Gastroesophageal sphincter (tissue), 4 donors: ENCODE measurements around the gene RBM24. TPM values are rescaled to one million over a fixed set of nuclear protein-coding genes. Genes with fewer than 3 reads are reported as not detected.
"Not testable (repeated sequence)": the region's sequence is repeated elsewhere in the genome, so short reads cannot be mapped to it uniquely, and the experiment has no call there.

Experiments used
- ATAC-seq: fragments of 150-250 bp; one replicate; pipeline ENCODE4 v1.9.1; 2016; ENCODE audit warnings: mild to moderate bottlenecking, moderate library complexity
- H3K27ac ChIP-seq, 4 donors: fragments of 200-600 bp; sonication (generic) in 3 of 4; 1 replicate in 3 of 4; 2 replicates in 1 of 4; pipeline ENCODE4 v1.5.1; 2016 to 2019
- H3K27me3 ChIP-seq: fragments of 200-600 bp; sonication (generic); one replicate; pipeline ENCODE4 v1.5.1; 2019
- H3K36me3 ChIP-seq, 2 donors: fragments of 200-600 bp; sonication (generic); one replicate each; pipeline ENCODE4 v1.5.1; 2019; ENCODE audit warnings: control low read depth in 1 of 2
- H3K4me1 ChIP-seq, 3 donors: fragments of 200-600 bp; sonication (generic); 1 replicate in 2 of 3; 2 replicates in 1 of 3; pipeline ENCODE4 v1.5.1; 2016 to 2019; ENCODE audit warnings: control low read depth in 2 of 3
- H3K4me3 ChIP-seq, 2 donors: fragments of 200-600 bp; sonication (generic); one replicate each; pipeline ENCODE4 v1.5.1; 2019; ENCODE audit warnings: mild to moderate bottlenecking in 1 of 2, moderate library complexity in 1 of 2
- H3K9me3 ChIP-seq, 3 donors: fragments of 200-600 bp; sonication (generic); one replicate each; pipeline ENCODE4 v1.5.1; 2017 to 2019; ENCODE audit warnings: control low read depth in 2 of 3
- CTCF ChIP-seq, 4 experiments: fragments of 200-600 bp in 2 of 4; fragments of 450-650 bp in 2 of 4; sonication (generic) in 1 of 4; IDR thresholded peaks; one replicate each; pipeline ENCODE4 v1.5.1; 2017 to 2019; ENCODE audit warnings: antibody characterized with exemption in 4 of 4, mild to moderate bottlenecking in 2 of 4, moderate library complexity in 2 of 4
- EP300 ChIP-seq: sonication (generic); formaldehyde crosslinking; IDR thresholded peaks from one replicate; pipeline ENCODE4 v1.6.1; 2017; ENCODE audit warnings: antibody characterized with exemption, mild to moderate bottlenecking
- POLR2A ChIP-seq, 2 donors: fragments of 450-650 bp; IDR thresholded peaks; one replicate each; pipeline ENCODE4 v1.6.1; 2017; ENCODE audit warnings: antibody characterized with exemption in 2 of 2, mild to moderate bottlenecking in 2 of 2, moderate library complexity in 1 of 2
- POLR2AphosphoS5 ChIP-seq: sonication (generic); formaldehyde crosslinking; IDR thresholded peaks from one replicate; pipeline ENCODE4 v1.6.1; 2017; ENCODE audit warnings: antibody characterized with exemption
- WGBS, 2 donors: methylation state at CpG; one replicate each; pipeline ENCODE4 v1.1.5; 2018; ENCODE audit warnings: low coverage in 1 of 2; 5-methylcytosine and 5-hydroxymethylcytosine counted together
- total RNA-seq, 4 donors: library from RNA; depleted of rRNA; stranded (reverse); fragments of >200 nt; gene quantifications; one replicate each; pipeline ENCODE4 v1.1.0, GENCODE V29; 2016

Gene RBM24
- total RNA-seq, 4 donors from 2014 or later, result 4.7 to 32.0 (median 23.5) TPM

GRCh38 chr6:17315262-17315661 lies 34.1 kb downstream of the RBM24 start:
- 90 to 91% methylated on average over 3 of the region's 3 CpGs for WGBS, 2 donors
- Histone ChIP-seq H3K4me1 (peaks cover 0 to 8% (median 0%) of the 10 kb centered on the region in 3 donors), H3K27me3 (no peaks in the 10 kb centered on the region), H3K9me3 (no peaks in the 10 kb centered on the region), H3K4me3 (no peak overlapping the region), H3K27ac (no peak overlapping the region), H3K36me3 (no peaks in the 10 kb centered on the region)
- TF ChIP-seq POLR2A (IDR thresholded peaks at IDR 0.05), result no peak
- no peak for TF ChIP-seq EP300
- no peak for TF ChIP-seq POLR2AphosphoS5
- no peak for TF ChIP-seq CTCF (IDR thresholded peaks at IDR 0.05)
- no peak for ATAC-seq

DNA sequence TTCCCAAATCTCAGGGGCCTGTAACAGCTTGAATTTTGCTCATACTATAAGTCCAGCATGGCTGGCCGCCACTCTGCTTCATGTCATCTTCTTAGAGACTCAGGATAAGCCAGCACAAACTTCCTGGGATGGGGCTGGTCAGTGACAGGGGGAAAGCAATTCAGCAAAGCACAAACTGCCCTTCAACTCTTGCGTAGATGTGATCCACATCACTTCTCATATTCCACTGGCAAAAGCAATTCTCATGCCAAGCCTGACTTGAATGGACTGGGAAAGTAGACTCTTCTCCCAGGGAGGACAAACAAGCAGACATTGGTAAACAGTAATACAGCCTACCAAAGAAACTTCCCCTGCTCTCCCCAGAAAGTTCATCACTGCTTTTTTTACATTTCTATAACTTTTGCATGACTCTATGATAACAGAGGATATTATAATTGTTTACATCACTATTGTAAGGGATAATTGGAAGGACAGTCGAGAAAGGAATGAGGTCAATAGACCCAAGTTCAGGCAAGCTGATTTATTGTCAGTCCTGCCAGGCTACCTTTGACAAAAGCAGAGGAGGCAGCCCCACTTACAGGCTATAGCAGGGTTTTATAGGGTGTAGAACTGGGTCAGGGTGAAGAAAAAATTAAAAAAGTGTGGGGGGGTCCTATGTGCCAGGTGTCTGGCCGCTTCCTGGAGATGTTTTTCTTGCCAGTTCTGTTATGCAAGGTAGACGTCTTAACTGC lies 37.4 kb downstream of the RBM24 start:
- Histone ChIP-seq H3K27me3 (no peaks in the 10 kb centered on the region), H3K27ac (peak overlapping the region in 1 of 4 donors; percentile 11), H3K9me3 (no peaks in the 10 kb centered on the region), H3K4me1 (peaks cover 0 to 8% (median 0%) of the 10 kb centered on the region in 3 donors), H3K36me3 (no peaks in the 10 kb centered on the region), H3K4me3 (no peak overlapping the region)
- no peak for ATAC-seq
- WGBS, 2 donors, result 88 to 92% methylated on average over 3 to 4 of the region's 5 CpGs
- TF ChIP-seq EP300 (no peak), POLR2A (IDR thresholded peaks at IDR 0.05) (no peak), POLR2AphosphoS5 (no peak), CTCF (IDR thresholded peaks at IDR 0.05) (no peak)

DNA sequence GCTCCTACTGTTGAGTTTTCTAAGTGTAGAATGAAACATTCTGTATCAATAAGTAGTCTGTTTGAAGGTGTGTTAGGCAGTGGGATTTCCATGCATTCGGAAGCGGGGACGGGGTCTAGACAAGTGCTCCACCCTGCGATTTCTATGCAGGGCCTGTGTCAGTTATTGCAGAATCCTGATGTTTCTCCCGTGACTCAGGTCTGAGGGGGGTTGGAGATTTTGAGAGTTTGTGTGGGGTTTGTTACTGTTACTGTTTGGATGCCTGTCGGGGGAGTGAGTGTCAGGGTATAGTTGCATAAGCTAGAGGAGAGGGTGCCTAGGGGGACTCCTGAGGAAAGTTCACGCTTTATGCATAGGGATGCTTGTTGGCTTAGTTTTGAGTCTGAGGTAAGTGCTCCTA lies 39.1 kb downstream of the RBM24 start:
- H3K4me3 ChIP-seq, H3K27ac ChIP-seq, H3K36me3 ChIP-seq, H3K9me3 ChIP-seq, H3K27me3 ChIP-seq, H3K4me1 ChIP-seq, ATAC-seq: not testable (repeated sequence)
- 81 to 83% methylated on average over 1 to 5 of the region's 7 CpGs for WGBS, 2 donors

GRCh38 chr6:17331238-17331637 lies 50.1 kb downstream of the RBM24 start:
- ATAC-seq, result no peak
- WGBS, 2 donors, result 71% methylated on average over 5 of the region's 5 CpGs; no CpG with 5 or more reads in 1 of the 2 donors
- H3K27ac ChIP-seq, result no peak overlapping the region
- no peak overlapping the region for H3K4me3 ChIP-seq
- no peaks in the 10 kb centered on the region for H3K9me3 ChIP-seq
- no peaks in the 10 kb centered on the region for H3K4me1 ChIP-seq
- H3K36me3 ChIP-seq, result no peaks in the 10 kb centered on the region
- no peak for TF ChIP-seq EP300
- TF ChIP-seq POLR2AphosphoS5, result no peak
- TF ChIP-seq CTCF (IDR thresholded peaks at IDR 0.05), result no peak
- no peak for TF ChIP-seq POLR2A (IDR thresholded peaks at IDR 0.05)
- no peaks in the 10 kb centered on the region for H3K27me3 ChIP-seq

- WGBS, 2 donors, result 41 to 71% methylated on average over 5 to 6 of the region's 7 CpGs
- Histone ChIP-seq H3K27me3 (no peaks in the 10 kb centered on the region), H3K27ac (no peak overlapping the region), H3K9me3 (no peaks in the 10 kb centered on the region), H3K4me1 (no peaks in the 10 kb centered on the region), H3K4me3 (no peak overlapping the region), H3K36me3 (no peaks in the 10 kb centered on the region)
- no peak for ATAC-seq
- TF ChIP-seq CTCF (IDR thresholded peaks at IDR 0.05) (no peak), EP300 (no peak), POLR2AphosphoS5 (no peak)
Observed at GRCh38 chr6:17334265-17334664, 53.1 kb downstream of the RBM24 start.
